PC-3 (cell line): ENCODE data around the gene EXOC4. TPM values are rescaled to one million over a fixed set of nuclear protein-coding genes. Genes with fewer than 3 reads are reported as not detected.

Source experiments
- ATAC-seq: fragments of 200-7000 bp; cut with Tn5 transposase; 2 replicates; pipeline ENCODE4 v1.9.1; 2020; ENCODE audit warnings: mild to moderate bottlenecking, moderate library complexity
- BruUV-seq: library from RNA; stranded (reverse); fragments of 400-500 nt; replicated peaks from 2 replicates; lab custom pipeline; 2021; lab: Mats Ljungman, UMichigan
- CTCF ChIA-PET: fragments of 300-600 bp; sonication (Branson Sonifier 250); formaldehyde crosslinking; loops from one replicate; lab custom pipeline; 2022; ENCODE audit warnings: antibody characterized with exemption; lab: Charles Lee
- POLR2A ChIA-PET: fragments of 300-600 bp; sonication (Branson Sonifier 250); formaldehyde crosslinking; loops from one replicate; lab custom pipeline; 2022; ENCODE audit warnings: antibody characterized with exemption; ENCODE audit not compliant: unreplicated experiment; lab: Charles Lee
- DNase-seq: peaks from one replicate; pipeline ENCODE4 v3.0.0-alpha.2; 2015
- H2AFZ ChIP-seq: fragments of 300-600 bp; sonication (generic); 2 replicates; pipeline ENCODE4 v1.6.0; 2016; ENCODE audit warnings: antibody characterized with exemption, low read length
- H3F3A ChIP-seq: fragments of 300-600 bp; sonication (generic); one replicate; pipeline ENCODE4 v1.6.0; 2017; ENCODE audit warnings: antibody characterized with exemption, low read length, control low read depth, mild to moderate bottlenecking; ENCODE audit not compliant: unreplicated experiment
- H3K27ac ChIP-seq: fragments of 300-600 bp; sonication (generic); 2 replicates; pipeline ENCODE4 v1.5.1; 2016; ENCODE audit warnings: mild to moderate bottlenecking, low read length
- H3K27me3 ChIP-seq: fragments of 300-600 bp; sonication (generic); 2 replicates; pipeline ENCODE4 v1.6.1; 2016; ENCODE audit warnings: low read length, mixed read lengths
- H3K36me3 ChIP-seq: fragments of 300-600 bp; sonication (generic); 2 replicates; pipeline ENCODE4 v1.6.1; 2016; ENCODE audit warnings: low read depth, mixed run types, low read length, mixed read lengths
- H3K4me1 ChIP-seq: fragments of 300-600 bp; sonication (generic); 2 replicates; pipeline ENCODE4 v1.5.1; 2016; ENCODE audit warnings: low read length; ENCODE audit not compliant: insufficient read depth
- H3K4me2 ChIP-seq: fragments of 300-600 bp; sonication (generic); 2 replicates; pipeline ENCODE4 v1.6.0; 2016; ENCODE audit warnings: low read length
- H3K4me3 ChIP-seq: fragments of 300-600 bp; sonication (generic); 2 replicates; pipeline ENCODE4 v1.5.1; 2016; ENCODE audit warnings: mild to moderate bottlenecking, low read length, mixed read lengths
- H3K79me2 ChIP-seq: fragments of 300-600 bp; sonication (generic); 2 replicates; pipeline ENCODE4 v1.6.1; 2017; ENCODE audit warnings: low read length, mixed read lengths
- H3K9ac ChIP-seq: fragments of 300-600 bp; sonication (generic); 2 replicates; pipeline ENCODE4 v1.6.0; 2016; ENCODE audit warnings: mild to moderate bottlenecking, low read length
- H3K9me2 ChIP-seq: fragments of 300-600 bp; sonication (generic); replicated peaks from 2 replicates; pipeline ENCODE4 v1.6.1; 2016; ENCODE audit warnings: mixed run types, low read length, mixed read lengths
- H3K9me3 ChIP-seq: fragments of 300-600 bp; sonication (generic); 2 replicates; pipeline ENCODE4 v1.6.1; 2016; ENCODE audit warnings: low read length, mixed read lengths
- H4K20me1 ChIP-seq: fragments of 300-600 bp; sonication (generic); 2 replicates; pipeline ENCODE4 v1.6.1; 2016; ENCODE audit warnings: low read length, mixed read lengths
- CTCF ChIP-seq: fragments of 300-600 bp; sonication (generic); conservative IDR thresholded peaks from 2 replicates; pipeline ENCODE4 v1.5.1; 2017; ENCODE audit warnings: antibody characterized with exemption, low read depth, mild to moderate bottlenecking, low read length
- EZH2 ChIP-seq: fragments of 300-600 bp; sonication (generic); IDR thresholded peaks from one replicate; pipeline ENCODE4 v1.6.1; 2017; ENCODE audit warnings: antibody characterized with exemption, mild to moderate bottlenecking, low read length; ENCODE audit not compliant: unreplicated experiment
- EZH2phosphoT487 ChIP-seq: fragments of 300-600 bp; sonication (generic); IDR thresholded peaks from 2 replicates; pipeline ENCODE4 v1.6.1; 2018; ENCODE audit warnings: mild to moderate bottlenecking, antibody characterized with exemption, low read length, borderline replicate concordance
- intact Hi-C: fragments of 100-400 bp; cut with micrococcal nuclease; formaldehyde crosslinking; loops from 2 replicates; pipeline ENCODE4 v1.9.0; 2023
- total RNA-seq: library from RNA; depleted of rRNA; stranded (reverse); fragments of >200 nt; gene quantifications from 2 replicates; pipeline ENCODE4 v1.2.3, GENCODE V29; 2014

EXOC4 gene
- total RNA-seq, 1 experiment from 2014 or later: 43.5 TPM

DNA sequence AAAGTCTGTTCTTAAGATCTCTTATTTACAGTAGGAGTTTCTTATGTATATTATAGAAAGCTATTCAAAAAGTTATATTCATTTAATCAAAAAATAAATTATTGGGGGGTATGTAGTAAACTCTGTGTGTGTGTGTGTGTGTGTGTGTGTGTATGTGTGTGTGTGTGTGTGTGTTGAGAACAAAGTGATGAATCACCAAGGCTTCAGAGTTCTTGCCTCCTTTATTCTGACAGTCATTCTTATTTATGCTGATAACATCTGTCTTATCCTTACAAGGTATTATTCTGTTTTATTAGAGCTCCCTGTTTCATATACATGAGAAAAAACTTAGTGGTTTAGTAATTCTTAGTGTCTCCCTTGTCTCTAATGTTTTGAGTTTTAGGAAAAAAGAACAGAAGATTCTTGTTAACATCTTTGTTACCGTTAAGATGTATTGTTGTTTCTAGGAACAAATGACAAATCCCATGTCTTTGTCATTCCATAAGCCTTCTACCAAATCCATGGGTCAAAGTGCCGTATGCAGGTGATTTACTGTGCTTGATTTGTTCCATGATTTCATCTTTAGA is 424.0 kb downstream of the EXOC4 start:
- no peak overlapping the region for H3K4me3 ChIP-seq
- no peak overlapping the region for H3K27ac ChIP-seq
- TF ChIP-seq EZH2 (no peak), CTCF (no peak), EZH2phosphoT487 (no peak)
- intact Hi-C loops: no loop called here
- H3K79me2 ChIP-seq: no peaks in the 10 kb centered on the region
- no peak overlapping the region for H3K9ac ChIP-seq
- ChIA-PET POLR2A (no interaction called here), CTCF (interaction anchor here (0.5 kb wide), 1 partner anchor 125 kb away, joined by 3 read pairs; no protein-coding TSS in a partner anchor)
- no peaks in the 10 kb centered on the region for H3F3A ChIP-seq
- no peak overlapping the region for H3K4me2 ChIP-seq
- no peak overlapping the region for H2AFZ ChIP-seq
- H3K9me2 ChIP-seq: no peaks in the 10 kb centered on the region
- no peaks in the 10 kb centered on the region for H3K9me3 ChIP-seq
- BruUV-seq: no TSS peak
- ATAC-seq (no peak), DNase-seq (no peak)
- no peaks in the 10 kb centered on the region for H3K27me3 ChIP-seq
- no peaks in the 10 kb centered on the region for H3K4me1 ChIP-seq
- no peaks in the 10 kb centered on the region for H4K20me1 ChIP-seq
- no peaks in the 10 kb centered on the region for H3K36me3 ChIP-seq

GRCh38 chr7:133678137-133678814 is 425.4 kb downstream of the EXOC4 start:
- Histone ChIP-seq H3K9me3 (no peaks in the 10 kb centered on the region), H3K27me3 (no peaks in the 10 kb centered on the region), H3K79me2 (no peaks in the 10 kb centered on the region), H3K36me3 (no peaks in the 10 kb centered on the region), H4K20me1 (no peaks in the 10 kb centered on the region), H3K4me3 (no peak overlapping the region), H3K27ac (no peak overlapping the region), H3F3A (no peaks in the 10 kb centered on the region), H2AFZ (no peak overlapping the region), H3K9ac (no peak overlapping the region), H3K4me1 (no peaks in the 10 kb centered on the region), H3K9me2 (no peaks in the 10 kb centered on the region), H3K4me2 (no peak overlapping the region)
- TF ChIP-seq CTCF: no peak
- TF ChIP-seq EZH2: no peak
- no peak for TF ChIP-seq EZH2phosphoT487
- no TSS peak for BruUV-seq
- ChIA-PET POLR2A (no interaction called here), CTCF (no interaction called here)
- DNase-seq (no peak), ATAC-seq (no peak)
- intact Hi-C loops: no loop called here

DNA sequence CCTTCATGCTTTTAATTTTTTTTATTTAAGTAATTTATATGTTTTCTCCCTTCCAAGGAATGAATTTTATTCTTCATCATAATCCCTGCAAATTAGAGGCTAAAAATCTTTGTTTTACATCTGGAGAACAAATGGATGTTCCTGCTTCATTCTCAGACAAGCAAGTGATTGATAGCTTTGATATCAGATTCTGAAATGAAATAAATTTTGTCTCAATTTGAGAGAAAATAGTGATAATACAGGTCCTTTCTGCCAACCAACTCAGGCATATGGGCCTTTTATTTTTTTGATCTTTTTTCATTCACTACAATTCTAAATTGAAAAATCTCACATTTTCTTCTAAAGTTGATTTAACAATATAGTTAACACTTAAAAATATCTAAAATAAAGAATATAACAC is 427.1 kb downstream of the EXOC4 start:
- POLR2A ChIA-PET: no interaction called here
- intact Hi-C loops: no loop called here
- no TSS peak for BruUV-seq

More for the DNA sequence above, 427.1 kb downstream of the EXOC4 start:
- no peak for TF ChIP-seq CTCF
- no peak for TF ChIP-seq EZH2phosphoT487
- Histone ChIP-seq H3K9ac (no peak overlapping the region), H3K27ac (no peak overlapping the region), H3K9me3 (no peaks in the 10 kb centered on the region), H4K20me1 (no peaks in the 10 kb centered on the region), H3K4me3 (no peak overlapping the region), H3K4me1 (no peaks in the 10 kb centered on the region), H3K36me3 (no peaks in the 10 kb centered on the region), H3F3A (no peaks in the 10 kb centered on the region), H3K9me2 (no peaks in the 10 kb centered on the region), H3K79me2 (no peaks in the 10 kb centered on the region), H3K4me2 (no peak overlapping the region), H2AFZ (no peak overlapping the region), H3K27me3 (no peaks in the 10 kb centered on the region)
- no peak for ATAC-seq
- no peak for DNase-seq
- CTCF ChIA-PET: no interaction called here
